Caco-2 (cell line): ENCODE data around the gene TMEM255B. TPM values are rescaled to one million over a fixed set of nuclear protein-coding genes. Genes with fewer than 3 reads are reported as not detected.

ENCODE experiments used
- total RNA-seq: library from RNA; stranded (reverse); gene quantifications from 2 replicates; pipeline ENCODE4 v1.2.3, GENCODE V29; 2022

The TMEM255B gene
- total RNA-seq, 1 experiment from 2014 or later, result 0.82 TPM

Other genes with a start within 250 kb of the TMEM255B start
- gene TFDP1, start 174.5 kb upstream of the TMEM255B start, total RNA-seq, result 136 and 140 TPM in 2 replicates
- not detected in 2 replicates for gene ATP4B, start 101.0 kb upstream of the TMEM255B start, total RNA-seq
- gene GRK1, start 92.0 kb upstream of the TMEM255B start, total RNA-seq, result 0.19 TPM in 1 of 2 replicates, not detected in the other
- 29.9 and 34.8 TPM in 2 replicates for gene GAS6, start 104.8 kb downstream of the TMEM255B start, total RNA-seq
- gene C13orf46, start 214.8 kb downstream of the TMEM255B start, total RNA-seq, result not detected in 2 replicates